MM.1S (cell line): ENCODE results near the gene MRM1.

Experiments
- EZH2 ChIP-seq: fragments of 300-600 bp; sonication (generic); optimal IDR thresholded peaks from 2 replicates; pipeline ENCODE3; 2017; ENCODE audit warnings: low read depth, mild to moderate bottlenecking, antibody characterized with exemption, low read length, mixed read lengths
- EZH2phosphoT487 ChIP-seq: fragments of 300-600 bp; sonication (generic); IDR thresholded peaks from 2 replicates; pipeline ENCODE4 v1.6.1; 2018; ENCODE audit warnings: antibody characterized with exemption, low read length
- TF ChIP-seq, protein P1 (sequence below): fragments of 300-600 bp; sonication (generic); IDR thresholded peaks from 2 replicates; pipeline ENCODE4 v1.5.1; 2016; ENCODE audit warnings: antibody characterized with exemption, low read length, mixed read lengths

- TF ChIP-seq EZH2 (no peak), EZH2phosphoT487 (no peak)
- TF ChIP-seq, protein P1, sequence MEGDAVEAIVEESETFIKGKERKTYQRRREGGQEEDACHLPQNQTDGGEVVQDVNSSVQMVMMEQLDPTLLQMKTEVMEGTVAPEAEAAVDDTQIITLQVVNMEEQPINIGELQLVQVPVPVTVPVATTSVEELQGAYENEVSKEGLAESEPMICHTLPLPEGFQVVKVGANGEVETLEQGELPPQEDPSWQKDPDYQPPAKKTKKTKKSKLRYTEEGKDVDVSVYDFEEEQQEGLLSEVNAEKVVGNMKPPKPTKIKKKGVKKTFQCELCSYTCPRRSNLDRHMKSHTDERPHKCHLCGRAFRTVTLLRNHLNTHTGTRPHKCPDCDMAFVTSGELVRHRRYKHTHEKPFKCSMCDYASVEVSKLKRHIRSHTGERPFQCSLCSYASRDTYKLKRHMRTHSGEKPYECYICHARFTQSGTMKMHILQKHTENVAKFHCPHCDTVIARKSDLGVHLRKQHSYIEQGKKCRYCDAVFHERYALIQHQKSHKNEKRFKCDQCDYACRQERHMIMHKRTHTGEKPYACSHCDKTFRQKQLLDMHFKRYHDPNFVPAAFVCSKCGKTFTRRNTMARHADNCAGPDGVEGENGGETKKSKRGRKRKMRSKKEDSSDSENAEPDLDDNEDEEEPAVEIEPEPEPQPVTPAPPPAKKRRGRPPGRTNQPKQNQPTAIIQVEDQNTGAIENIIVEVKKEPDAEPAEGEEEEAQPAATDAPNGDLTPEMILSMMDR, result no peak
These were observed 22.7 kb upstream of the MRM1 start for GRCh38 chr17:36578671-36579070.
